NT2/D1 (cell line): Measurements from ENCODE around the gene GATA1.
A peak's percentile ranks its signal among the peaks of the same experiment; 100 is the strongest.

Experiments used
- DNase-seq: peaks from one replicate; pipeline ENCODE4 v3.0.0-alpha.2; 2011; ENCODE audit warnings: low read depth, low spot score
- H3K27me3 ChIP-seq: 2 replicates; pipeline ENCODE4 v1.6.0; 2011; ENCODE audit warnings: mild to moderate bottlenecking; ENCODE audit not compliant: insufficient read length, insufficient read depth
- H3K36me3 ChIP-seq: 2 replicates; pipeline ENCODE4 v1.6.1; 2011; ENCODE audit warnings: mild to moderate bottlenecking, low read length, mixed read lengths; ENCODE audit not compliant: insufficient read depth, insufficient read length
- H3K4me1 ChIP-seq: 2 replicates; pipeline ENCODE4 v1.5.1; 2011; ENCODE audit not compliant: insufficient read depth, insufficient read length
- H3K4me3 ChIP-seq: 2 replicates; pipeline ENCODE4 v1.5.1; 2011; ENCODE audit warnings: low read depth; ENCODE audit not compliant: insufficient read length
- H3K9ac ChIP-seq: 2 replicates; pipeline ENCODE4 v1.6.0; 2011; ENCODE audit warnings: low read depth; ENCODE audit not compliant: insufficient read length
- H3K9me3 ChIP-seq: 2 replicates; pipeline ENCODE4 v1.5.1; 2011; ENCODE audit warnings: mild to moderate bottlenecking, low read length; ENCODE audit not compliant: insufficient read depth
- SUZ12 ChIP-seq: IDR thresholded peaks from 2 replicates; pipeline ENCODE4 v1.6.1; 2011; ENCODE audit not compliant: insufficient read length, insufficient read depth; ENCODE audit errors: extremely low read depth
- YY1 ChIP-seq: IDR thresholded peaks from 2 replicates; pipeline ENCODE4 v1.6.1; 2011; ENCODE audit not compliant: insufficient read length, insufficient read depth
- ZNF274 ChIP-seq: IDR thresholded peaks from 2 replicates; pipeline ENCODE4 v1.6.1; 2011; ENCODE audit warnings: mild to moderate bottlenecking, low read depth, low read length

Gene GATA1

GRCh38 chrX:48751343-48751742 is 35.0 kb upstream of the GATA1 start:
- TF ChIP-seq YY1, result no peak
- no peak for TF ChIP-seq SUZ12
- no peak for TF ChIP-seq ZNF274
- peaks cover 12% of the 10 kb centered on the region for H3K4me1 ChIP-seq
- no peaks in the 10 kb centered on the region for H3K36me3 ChIP-seq
- H3K9me3 ChIP-seq, result no peaks in the 10 kb centered on the region
- DNase-seq, result no peak
- H3K9ac ChIP-seq, result no peak overlapping the region
- no peak overlapping the region for H3K4me3 ChIP-seq
- no peaks in the 10 kb centered on the region for H3K27me3 ChIP-seq

- TF ChIP-seq ZNF274 (no peak), YY1 (no peak), SUZ12 (no peak)
- Histone ChIP-seq H3K27me3 (no peaks in the 10 kb centered on the region), H3K9ac (no peak overlapping the region), H3K4me3 (no peak overlapping the region), H3K36me3 (no peaks in the 10 kb centered on the region), H3K9me3 (no peaks in the 10 kb centered on the region), H3K4me1 (peaks cover 11% of the 10 kb centered on the region)
- no peak for DNase-seq
These were observed 33.9 kb upstream of the GATA1 start for GRCh38 chrX:48752498-48752897.

DNA sequence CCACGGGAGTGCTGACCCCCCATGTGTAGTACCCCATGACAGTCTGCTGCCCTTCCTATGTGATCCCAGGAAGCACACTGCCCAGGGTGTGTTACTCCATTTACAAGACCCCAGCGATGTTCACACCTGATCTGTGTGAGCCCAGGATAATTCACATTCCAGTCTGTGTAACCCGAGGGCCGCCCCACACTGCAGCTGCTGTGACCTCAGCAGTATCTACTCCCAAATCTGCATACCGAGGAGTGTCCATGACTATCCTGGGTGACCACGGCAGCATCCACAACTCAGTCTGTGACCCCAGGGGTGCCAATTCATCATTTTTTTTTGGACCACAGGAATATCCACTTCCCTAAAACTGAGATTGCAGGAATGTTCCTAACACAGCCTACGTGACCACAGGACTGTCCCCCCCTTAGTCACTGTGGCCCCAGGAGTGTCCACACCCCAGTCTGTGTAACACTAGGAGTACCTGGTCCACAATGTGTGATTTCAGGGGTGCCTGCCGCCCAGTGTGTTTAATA is 32.6 kb upstream of the GATA1 start:
- H3K27me3 ChIP-seq, result no peaks in the 10 kb centered on the region
- DNase-seq, result no peak
- no peak overlapping the region for H3K9ac ChIP-seq
- H3K4me3 ChIP-seq, result no peak overlapping the region
- no peak for TF ChIP-seq ZNF274
- no peak for TF ChIP-seq YY1
- no peak for TF ChIP-seq SUZ12
- no peaks in the 10 kb centered on the region for H3K36me3 ChIP-seq
- H3K9me3 ChIP-seq, result no peaks in the 10 kb centered on the region
- H3K4me1 ChIP-seq, result peaks cover 10% of the 10 kb centered on the region

GRCh38 chrX:48754238-48754637 is 32.2 kb upstream of the GATA1 start:
- H3K36me3 ChIP-seq, result no peaks in the 10 kb centered on the region
- H3K9ac ChIP-seq, result no peak overlapping the region
- TF ChIP-seq YY1, result no peak
- TF ChIP-seq SUZ12, result no peak
- TF ChIP-seq ZNF274, result no peak
- no peaks in the 10 kb centered on the region for H3K9me3 ChIP-seq
- no peak overlapping the region for H3K4me3 ChIP-seq
- no peaks in the 10 kb centered on the region for H3K27me3 ChIP-seq
- DNase-seq, result no peak
- H3K4me1 ChIP-seq, result peaks cover 10% of the 10 kb centered on the region

- TF ChIP-seq ZNF274 (no peak), YY1 (no peak), SUZ12 (no peak)
- Histone ChIP-seq H3K4me1 (no peaks in the 10 kb centered on the region), H3K27me3 (no peaks in the 10 kb centered on the region), H3K36me3 (no peaks in the 10 kb centered on the region), H3K9ac (no peak within 1 kb of the TSS), H3K4me3 (no peak within 1 kb of the TSS), H3K9me3 (no peaks in the 10 kb centered on the region)
- peak; percentile 33 for DNase-seq
These were observed 24.5 kb upstream of the GATA1 start, which contains the start of gene GLOD5 for GRCh38 chrX:48761674-48762471. GLOD5 (plus strand) TSS chrX:48761747; CDS start chrX:48761791, 44 bp downstream.

- Histone ChIP-seq H3K4me3 (no peak overlapping the region), H3K27me3 (no peaks in the 10 kb centered on the region), H3K4me1 (no peaks in the 10 kb centered on the region), H3K9ac (no peak overlapping the region), H3K36me3 (no peaks in the 10 kb centered on the region), H3K9me3 (no peaks in the 10 kb centered on the region)
- TF ChIP-seq SUZ12 (no peak), ZNF274 (no peak)
- no peak for DNase-seq
These were observed 17.2 kb upstream of the GATA1 start for GRCh38 chrX:48769230-48769629.

- no peaks in the 10 kb centered on the region for H3K36me3 ChIP-seq
- H3K27me3 ChIP-seq, result no peaks in the 10 kb centered on the region
- H3K4me1 ChIP-seq, result peaks cover 1% of the 10 kb centered on the region
- no peak for DNase-seq
- H3K9me3 ChIP-seq, result no peaks in the 10 kb centered on the region
- no peak overlapping the region for H3K9ac ChIP-seq
- H3K4me3 ChIP-seq, result no peak overlapping the region
- TF ChIP-seq YY1 (no peak), ZNF274 (no peak), SUZ12 (no peak)
These were observed 16.1 kb upstream of the GATA1 start for GRCh38 chrX:48770296-48770695.
